ENCODE measurements around the gene TMEM82.
A peak's percentile ranks its signal among the peaks of the same experiment; 100 is the strongest.

TMEM82 gene

GRCh38 chr1:15704526-15705183 lies 37.6 kb upstream of the TMEM82 start (continued):
- TF ChIP-seq ZNF416 (tag by site-specific recombination; IDR thresholded peaks at IDR 0.05): no peak

GRCh38 chr1:15705184-15705566 lies 37.1 kb upstream of the TMEM82 start:
- Histone ChIP-seq H3K4me1 (ENCODE audit: control insufficient read depth, insufficient read depth, low read length) (no peaks in the 10 kb centered on the region), H3K36me3 (ENCODE audit: control insufficient read depth in 2 of 2, insufficient read depth in 1 of 2, low read length in 2 of 2) (peaks cover 0 to 14% of the 10 kb centered on the region in 2 experiments; a peak in 2 of 3 replicates), H3K4me3 (ENCODE audit: low read depth, low read length) (no peak overlapping the region), H3K9me3 (ENCODE audit: control insufficient read depth, insufficient read depth, low read depth, low read length) (no peaks in the 10 kb centered on the region), H3K27ac (ENCODE audit: extremely low read depth, low read depth, low read length) (no peak overlapping the region)
- ChIA-PET CTCF (no interaction called here), POLR2A (no interaction called here)
- TF ChIP-seq, protein P1, sequence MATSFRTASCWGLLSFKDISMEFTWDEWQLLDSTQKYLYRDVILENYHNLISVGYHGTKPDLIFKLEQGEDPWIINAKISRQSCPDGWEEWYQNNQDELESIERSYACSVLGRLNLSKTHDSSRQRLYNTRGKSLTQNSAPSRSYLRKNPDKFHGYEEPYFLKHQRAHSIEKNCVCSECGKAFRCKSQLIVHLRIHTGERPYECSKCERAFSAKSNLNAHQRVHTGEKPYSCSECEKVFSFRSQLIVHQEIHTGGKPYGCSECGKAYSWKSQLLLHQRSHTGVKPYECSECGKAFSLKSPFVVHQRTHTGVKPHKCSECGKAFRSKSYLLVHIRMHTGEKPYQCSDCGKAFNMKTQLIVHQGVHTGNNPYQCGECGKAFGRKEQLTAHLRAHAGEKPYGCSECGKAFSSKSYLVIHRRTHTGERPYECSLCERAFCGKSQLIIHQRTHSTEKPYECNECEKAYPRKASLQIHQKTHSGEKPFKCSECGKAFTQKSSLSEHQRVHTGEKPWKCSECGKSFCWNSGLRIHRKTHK (tag by site-specific recombination; IDR thresholded peaks at IDR 0.05): no peak

DNA sequence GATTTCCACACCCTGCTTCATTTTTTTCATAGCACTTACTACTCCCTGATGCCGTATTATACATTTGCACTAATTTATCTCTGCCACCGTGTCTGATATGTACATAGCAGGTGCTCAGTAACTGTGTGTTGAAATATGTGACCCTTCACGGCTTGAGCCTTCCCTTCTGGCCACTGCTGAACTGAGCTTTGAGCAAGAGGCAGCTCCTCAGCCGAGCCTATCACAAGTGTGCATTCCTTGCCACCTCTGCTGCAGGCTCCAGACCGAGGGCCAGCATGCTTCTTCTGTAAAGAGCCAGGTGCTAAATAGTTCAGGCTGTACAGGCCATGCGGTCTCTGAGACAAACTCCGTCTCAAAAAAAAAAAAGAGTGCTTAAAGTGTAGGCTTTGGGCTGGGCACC lies 35.5 kb upstream of the TMEM82 start:
- ChIA-PET POLR2A (no interaction called here), CTCF (no interaction called here)
- Histone ChIP-seq H3K27ac (ENCODE audit: extremely low read depth, low read depth, low read length) (no peak overlapping the region), H3K36me3 (ENCODE audit: control insufficient read depth in 2 of 2, insufficient read depth in 1 of 2, low read length in 2 of 2) (peaks cover 0 to 14% of the 10 kb centered on the region in 2 experiments; a peak in 2 of 3 replicates), H3K9me3 (ENCODE audit: control insufficient read depth, insufficient read depth, low read depth, low read length) (no peaks in the 10 kb centered on the region), H3K4me3 (ENCODE audit: low read depth, low read length) (no peak overlapping the region), H3K4me1 (ENCODE audit: control insufficient read depth, insufficient read depth, low read length) (no peaks in the 10 kb centered on the region)
- no peak for TF ChIP-seq KLF9 (tag by site-specific recombination; IDR thresholded peaks at IDR 0.05; ENCODE audit: low read depth)
- no peak for TF ChIP-seq ZNF10 (tag by site-specific recombination; IDR thresholded peaks at IDR 0.05)
- no peak for TF ChIP-seq ZNF114 (tag by site-specific recombination; IDR thresholded peaks at IDR 0.05)
- TF ChIP-seq KLF16 (tag by site-specific recombination; IDR thresholded peaks at IDR 0.05): no peak
- no peak for TF ChIP-seq ZNF561 (tag by site-specific recombination; IDR thresholded peaks at IDR 0.05; ENCODE audit: borderline replicate concordance)

DNA sequence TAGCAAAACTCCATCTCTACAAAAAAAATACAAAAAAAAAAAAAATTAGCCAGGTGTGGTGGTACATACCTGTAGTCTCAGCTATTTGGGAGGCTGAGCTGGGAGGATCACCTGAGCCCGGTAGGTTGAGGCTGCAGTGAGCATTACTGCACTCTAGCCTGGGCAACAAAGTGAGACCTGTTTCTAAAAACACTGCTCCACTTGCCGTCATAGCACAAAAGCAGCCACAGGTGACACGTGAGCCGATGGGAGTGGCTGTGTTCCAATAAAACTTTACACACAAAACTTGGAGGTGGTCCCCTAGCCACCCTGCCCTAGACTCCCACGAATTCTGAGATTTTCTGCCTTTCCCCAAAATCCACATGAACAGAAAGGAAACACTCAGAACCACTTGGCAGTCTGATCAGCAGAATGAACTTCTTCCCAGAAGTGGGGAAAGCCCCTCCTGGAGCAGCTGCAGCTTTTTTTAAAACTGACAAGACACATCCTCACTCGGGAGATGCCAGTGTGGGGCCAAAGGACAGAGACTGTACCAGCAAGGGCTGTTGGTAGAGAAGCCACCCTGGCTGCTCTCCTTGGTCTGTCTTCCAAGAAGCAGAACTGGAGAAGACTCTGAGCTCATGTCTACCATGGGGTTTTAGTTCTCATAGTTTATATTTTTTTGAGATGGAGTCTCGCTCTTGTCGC lies 34.9 kb upstream of the TMEM82 start:
- no peaks in the 10 kb centered on the region for H3K9me3 ChIP-seq (ENCODE audit: control insufficient read depth, insufficient read depth, low read depth, low read length)
- peaks cover 0 to 14% of the 10 kb centered on the region in 2 experiments; a peak in 2 of 3 replicates for H3K36me3 ChIP-seq (ENCODE audit: control insufficient read depth in 2 of 2, insufficient read depth in 1 of 2, low read length in 2 of 2)
- POLR2A ChIA-PET: no interaction called here
- no peaks in the 10 kb centered on the region for H3K4me1 ChIP-seq (ENCODE audit: control insufficient read depth, insufficient read depth, low read length)
- CTCF ChIA-PET: no interaction called here
- no peak overlapping the region for H3K4me3 ChIP-seq (ENCODE audit: low read depth, low read length)
- H3K27ac ChIP-seq (ENCODE audit: extremely low read depth, low read depth, low read length): no peak overlapping the region
- TF ChIP-seq ZEB2 (tag by site-specific recombination; IDR thresholded peaks at IDR 0.05): peak; percentile 37; the same call in 1 of the 2 replicates
- no peak for TF ChIP-seq TSHZ1 (tag by site-specific recombination; IDR thresholded peaks at IDR 0.05; ENCODE audit: borderline replicate concordance)
- TF ChIP-seq, protein P2, sequence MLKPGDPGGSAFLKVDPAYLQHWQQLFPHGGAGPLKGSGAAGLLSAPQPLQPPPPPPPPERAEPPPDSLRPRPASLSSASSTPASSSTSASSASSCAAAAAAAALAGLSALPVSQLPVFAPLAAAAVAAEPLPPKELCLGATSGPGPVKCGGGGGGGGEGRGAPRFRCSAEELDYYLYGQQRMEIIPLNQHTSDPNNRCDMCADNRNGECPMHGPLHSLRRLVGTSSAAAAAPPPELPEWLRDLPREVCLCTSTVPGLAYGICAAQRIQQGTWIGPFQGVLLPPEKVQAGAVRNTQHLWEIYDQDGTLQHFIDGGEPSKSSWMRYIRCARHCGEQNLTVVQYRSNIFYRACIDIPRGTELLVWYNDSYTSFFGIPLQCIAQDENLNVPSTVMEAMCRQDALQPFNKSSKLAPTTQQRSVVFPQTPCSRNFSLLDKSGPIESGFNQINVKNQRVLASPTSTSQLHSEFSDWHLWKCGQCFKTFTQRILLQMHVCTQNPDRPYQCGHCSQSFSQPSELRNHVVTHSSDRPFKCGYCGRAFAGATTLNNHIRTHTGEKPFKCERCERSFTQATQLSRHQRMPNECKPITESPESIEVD (tag by site-specific recombination; IDR thresholded peaks at IDR 0.05): no peak
- peak; percentile 95 for TF ChIP-seq SCRT2 (tag by site-specific recombination; IDR thresholded peaks at IDR 0.05)
- TF ChIP-seq ZNF600 (tag by site-specific recombination; IDR thresholded peaks at IDR 0.05): no peak
- TF ChIP-seq ZNF488 (tag by site-specific recombination; IDR thresholded peaks at IDR 0.05): no peak
- TF ChIP-seq, protein P3, sequence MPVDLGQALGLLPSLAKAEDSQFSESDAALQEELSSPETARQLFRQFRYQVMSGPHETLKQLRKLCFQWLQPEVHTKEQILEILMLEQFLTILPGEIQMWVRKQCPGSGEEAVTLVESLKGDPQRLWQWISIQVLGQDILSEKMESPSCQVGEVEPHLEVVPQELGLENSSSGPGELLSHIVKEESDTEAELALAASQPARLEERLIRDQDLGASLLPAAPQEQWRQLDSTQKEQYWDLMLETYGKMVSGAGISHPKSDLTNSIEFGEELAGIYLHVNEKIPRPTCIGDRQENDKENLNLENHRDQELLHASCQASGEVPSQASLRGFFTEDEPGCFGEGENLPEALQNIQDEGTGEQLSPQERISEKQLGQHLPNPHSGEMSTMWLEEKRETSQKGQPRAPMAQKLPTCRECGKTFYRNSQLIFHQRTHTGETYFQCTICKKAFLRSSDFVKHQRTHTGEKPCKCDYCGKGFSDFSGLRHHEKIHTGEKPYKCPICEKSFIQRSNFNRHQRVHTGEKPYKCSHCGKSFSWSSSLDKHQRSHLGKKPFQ (tag by site-specific recombination; IDR thresholded peaks at IDR 0.05): no peak
- TF ChIP-seq ZNF292 (tag by site-specific recombination; IDR thresholded peaks at IDR 0.05; ENCODE audit: borderline replicate concordance, low read depth): no peak
- no peak for TF ChIP-seq ZNF785 (tag by site-specific recombination; IDR thresholded peaks at IDR 0.05)
- TF ChIP-seq SCRT1 (tag by site-specific recombination; IDR thresholded peaks at IDR 0.05; ENCODE audit: borderline replicate concordance): peak; percentile 96
